ENCODE measurements around the gene DPM3. TPM values are rescaled to one million over a fixed set of nuclear protein-coding genes. Genes with fewer than 3 reads are reported as not detected.
"Not testable (repeated sequence)": the region's sequence is repeated elsewhere in the genome, so short reads cannot be mapped to it uniquely, and the experiment has no call there.

Gene DPM3
- total RNA-seq, 4 donors from 2014 or later: 33.5 to 89.2 (median 65.0) TPM

DNA sequence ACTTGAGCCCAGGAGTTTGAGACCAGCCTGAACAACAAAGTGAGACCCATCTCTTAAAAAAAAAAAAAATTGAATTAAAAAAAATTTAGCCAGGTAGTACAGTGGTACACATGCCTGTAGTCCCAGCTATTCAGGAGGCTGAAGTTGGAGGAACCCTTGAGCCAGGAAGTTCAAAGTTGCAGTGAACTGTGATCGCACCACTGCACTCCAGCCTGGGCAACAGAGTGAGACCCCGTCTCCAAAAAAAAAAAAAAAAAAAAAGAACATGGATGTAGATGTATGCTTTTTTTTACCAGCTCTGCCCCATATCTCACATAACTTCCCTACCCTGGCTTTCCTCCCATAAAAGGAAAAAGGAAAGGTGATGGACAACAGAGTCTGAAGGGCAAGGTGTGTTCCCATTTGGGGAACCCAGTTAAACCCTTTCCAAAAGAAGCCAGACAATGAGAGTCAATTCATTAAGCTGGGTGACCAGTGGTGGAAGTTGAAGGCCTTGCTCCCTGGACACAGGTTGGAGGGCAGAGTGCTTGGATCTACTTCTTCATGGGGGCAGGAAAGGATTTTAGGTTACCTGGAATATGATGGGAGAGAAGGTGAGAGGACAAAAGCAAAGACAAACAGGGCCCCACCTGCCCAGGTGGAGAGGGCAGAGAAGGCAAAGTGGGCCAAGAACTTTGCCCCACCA lies 29.9 kb upstream of the DPM3 start:
- H3K27me3 ChIP-seq: peaks cover 0 to 4% of the 10 kb centered on the region in 2 donors
- H3K27ac ChIP-seq: no peak overlapping the region
- DNase-seq: peak in 1 of 3 donors; percentile 4
- peaks cover 0 to 9% (median 0%) of the 10 kb centered on the region in 3 donors for H3K36me3 ChIP-seq
- no peak overlapping the region for H3K4me3 ChIP-seq
- no peaks in the 10 kb centered on the region for H3K9me3 ChIP-seq
- TF ChIP-seq CTCF (IDR thresholded peaks at IDR 0.05) (no peak), POLR2A (IDR thresholded peaks at IDR 0.05) (no peak)
- peaks cover 0 to 42% (median 17%) of the 10 kb centered on the region in 4 donors for H3K4me1 ChIP-seq

DNA sequence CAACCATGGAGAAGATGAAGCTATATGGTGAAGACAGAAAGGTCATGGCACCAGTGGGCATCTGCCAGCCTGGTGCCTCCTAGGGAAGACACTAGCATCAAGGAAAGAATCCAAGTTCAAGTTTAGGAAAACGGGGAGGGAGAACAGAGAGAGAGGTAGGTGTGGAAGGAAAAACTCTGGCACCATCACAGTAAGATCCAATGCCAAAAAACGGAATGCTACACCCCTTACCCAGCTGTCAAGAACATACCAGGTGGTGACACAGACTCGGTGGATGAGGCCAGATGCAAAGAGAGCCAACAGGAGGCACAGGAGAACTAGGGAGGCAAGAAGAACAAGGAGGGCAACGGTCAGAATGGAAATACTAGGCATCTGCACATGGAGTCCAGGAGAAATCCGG lies 29.2 kb upstream of the DPM3 start:
- H3K27me3 ChIP-seq: peaks cover 0 to 4% of the 10 kb centered on the region in 2 donors
- peaks cover 0 to 9% (median 0%) of the 10 kb centered on the region in 3 donors for H3K36me3 ChIP-seq
- H3K27ac ChIP-seq: no peak overlapping the region
- TF ChIP-seq CTCF (IDR thresholded peaks at IDR 0.05) (no peak), POLR2A (IDR thresholded peaks at IDR 0.05) (no peak)
- DNase-seq: peak in 1 of 3 donors; percentile 18
- H3K9me3 ChIP-seq: no peaks in the 10 kb centered on the region
- peaks cover 0 to 41% (median 15%) of the 10 kb centered on the region in 4 donors for H3K4me1 ChIP-seq
- H3K4me3 ChIP-seq: no peak overlapping the region

DNA sequence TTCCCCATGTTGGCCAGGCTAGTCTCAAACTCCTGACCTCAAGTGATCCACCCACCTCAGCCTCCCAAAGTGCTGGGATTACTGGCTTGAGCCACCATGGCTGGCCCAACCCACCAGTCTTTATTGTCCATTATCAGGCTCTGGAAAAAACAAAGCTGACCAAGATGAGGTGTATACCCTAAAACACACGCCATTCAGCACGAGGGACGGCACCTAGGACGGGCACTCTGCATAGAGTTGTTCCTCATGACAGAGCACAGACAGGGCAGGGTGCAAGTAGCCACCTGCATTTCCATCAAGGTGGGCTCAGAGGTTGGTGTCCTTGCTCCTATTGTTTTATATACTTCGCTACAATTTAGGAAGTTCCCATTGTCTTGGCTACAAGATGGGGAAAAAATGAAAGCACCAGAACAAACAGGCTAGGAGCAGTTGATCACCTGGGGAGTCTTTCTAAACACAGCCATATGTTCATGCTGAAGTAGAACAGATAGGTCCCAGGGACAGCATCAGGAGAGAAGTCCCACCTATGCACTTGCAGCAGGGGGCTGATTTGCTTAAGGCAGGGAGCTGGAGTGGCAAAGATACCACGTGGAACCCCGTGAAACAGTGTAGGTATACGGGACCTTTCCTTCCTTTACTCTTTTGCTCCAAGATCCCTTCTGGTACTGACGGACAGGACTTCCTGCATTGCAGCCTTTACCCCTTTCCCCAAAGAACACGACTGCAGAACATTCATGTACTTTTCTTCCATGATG lies 28.3 kb upstream of the DPM3 start:
- peak in 2 of 3 donors; percentile 7 to 36 for DNase-seq
- H3K9me3 ChIP-seq: no peaks in the 10 kb centered on the region

DNA sequence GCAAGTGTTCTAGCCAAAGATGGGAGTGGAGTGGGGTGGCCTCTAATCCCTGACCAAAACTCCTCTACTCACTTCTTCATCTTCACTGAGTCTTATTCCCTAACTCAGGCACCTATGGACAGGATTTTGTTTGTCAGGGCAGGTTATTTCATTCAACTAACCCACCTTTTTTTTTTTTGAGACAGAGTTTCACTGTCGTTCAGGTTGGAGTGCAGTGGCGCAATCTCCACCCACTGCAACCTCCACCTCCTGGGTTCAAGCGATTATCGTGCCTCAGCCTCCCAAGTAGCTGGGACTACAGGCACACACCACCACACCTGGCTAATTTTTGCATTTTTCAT lies 27.7 kb upstream of the DPM3 start:
- not testable (repeated sequence) for H3K36me3 ChIP-seq, H3K9me3 ChIP-seq, DNase-seq, H3K4me3 ChIP-seq, H3K27ac ChIP-seq, H3K27me3 ChIP-seq
- H3K4me1 ChIP-seq: peaks cover 0 to 28% (median 5%) of the 10 kb centered on the region in 4 donors

More for the DNA sequence above, 28.3 kb upstream of the DPM3 start:
- H3K27me3 ChIP-seq: no peaks in the 10 kb centered on the region
- no peak overlapping the region for H3K4me3 ChIP-seq
- no peak for TF ChIP-seq POLR2A (IDR thresholded peaks at IDR 0.05)
- no peak for TF ChIP-seq CTCF (IDR thresholded peaks at IDR 0.05)
- peaks cover 0 to 9% (median 0%) of the 10 kb centered on the region in 3 donors for H3K36me3 ChIP-seq
- no peak overlapping the region for H3K27ac ChIP-seq
- H3K4me1 ChIP-seq: peaks cover 0 to 32% (median 8%) of the 10 kb centered on the region in 4 donors

DNA sequence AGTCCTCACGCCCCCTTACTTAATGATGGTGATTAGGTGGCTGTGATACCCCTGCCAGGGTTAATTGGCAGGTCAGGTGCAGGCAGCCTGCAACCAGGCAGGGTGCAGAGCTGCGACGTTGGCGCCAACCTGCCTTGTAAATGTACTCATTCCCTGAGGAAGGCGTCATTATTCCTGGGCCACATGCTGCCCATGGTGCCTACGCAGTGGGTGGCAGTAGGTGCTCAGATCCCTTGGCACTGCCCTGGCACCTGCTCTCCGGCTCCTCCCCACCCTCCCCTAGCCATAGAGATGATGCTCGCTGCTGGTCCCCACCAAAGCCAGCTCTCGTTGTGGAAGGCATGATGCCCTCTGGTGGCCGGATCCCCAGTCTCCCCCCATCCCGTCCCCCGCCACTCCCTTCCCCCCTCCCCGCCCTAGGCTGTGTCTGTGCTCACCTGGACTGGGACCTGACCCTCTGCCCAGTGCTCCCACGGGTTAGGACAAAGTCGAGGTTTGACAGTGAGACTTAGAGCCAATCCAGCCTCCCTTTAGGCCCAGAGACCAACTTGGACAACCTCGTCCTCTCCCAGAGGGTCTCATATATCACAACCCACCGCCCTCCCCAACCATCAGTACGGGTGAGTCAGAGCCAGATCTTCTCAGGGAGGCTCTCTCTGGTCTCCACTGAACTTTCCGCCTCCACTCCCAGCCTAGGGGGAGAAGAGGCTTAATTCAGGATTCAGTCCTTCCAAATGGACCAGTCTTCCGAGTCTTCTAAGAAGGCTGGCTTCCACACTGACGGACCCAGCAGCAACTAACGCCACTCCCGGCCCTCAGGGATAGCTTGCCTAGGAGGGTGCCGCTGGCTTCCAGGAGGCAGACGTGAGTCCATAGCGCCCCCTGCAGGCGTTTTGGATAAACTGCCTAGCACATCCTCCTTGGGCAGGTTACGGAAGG lies 27.1 kb upstream of the DPM3 start:
- TF ChIP-seq CTCF (IDR thresholded peaks at IDR 0.05) (peak; percentile 70 to 98 (median 92)), POLR2A (IDR thresholded peaks at IDR 0.05) (no peak)
- Histone ChIP-seq H3K9me3 (no peaks in the 10 kb centered on the region), H3K36me3 (peaks cover 0 to 9% (median 0%) of the 10 kb centered on the region in 3 donors), H3K4me1 (peaks cover 0 to 26% (median 5%) of the 10 kb centered on the region in 4 donors), H3K4me3 (peak overlapping the region in 1 of 4 donors; percentile 31), H3K27ac (peak overlapping the region in 3 of 4 donors; percentile 44 to 61 (median 61)), H3K27me3 (no peaks in the 10 kb centered on the region)
- DNase-seq: peak; percentile 82 to 95 (median 92)
